ENCODE data around the gene ZNF511. TPM values are rescaled to one million over a fixed set of nuclear protein-coding genes. Genes with fewer than 3 reads are reported as not detected.

Gene ZNF511
- total and polyA plus RNA-seq, 2 of the 4 experiments (the other 2 are of a cell fraction) = 13.6 to 32.6 TPM

DNA sequence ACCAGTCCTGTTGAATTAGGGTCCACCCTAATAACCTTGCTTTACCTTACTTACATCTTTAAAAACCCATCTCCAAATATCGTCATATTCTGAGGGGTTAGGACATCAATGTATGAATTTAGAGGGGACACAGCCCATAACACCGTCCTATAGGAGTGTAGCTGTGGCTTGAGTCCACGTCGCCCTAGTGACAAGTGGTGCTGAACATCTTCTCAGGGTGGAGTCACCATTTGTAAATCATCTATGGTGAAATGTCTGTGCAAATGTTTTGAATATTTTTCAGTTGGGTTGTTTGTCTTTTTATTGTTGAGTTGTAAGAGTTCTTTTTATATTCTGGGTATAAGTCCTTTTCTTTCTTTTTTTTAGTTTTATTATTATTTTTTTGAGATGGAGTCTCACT lies 33.3 kb downstream of the ZNF511 start:
- Histone ChIP-seq H3K9me1 (ENCODE audit: insufficient read depth, low read length) (no peaks in the 10 kb centered on the region), H3K4me1 (ENCODE audit: control insufficient read depth, insufficient read depth, low read length) (no peaks in the 10 kb centered on the region), H3K14ac (replicated peaks; ENCODE audit: low read depth, low read length) (no peak overlapping the region), H3K23ac (ENCODE audit: low read depth, low read length) (no peak overlapping the region), H3K9ac (ENCODE audit: low read depth, low read length) (no peak overlapping the region), H4K20me1 (ENCODE audit: insufficient read depth, low read length) (no peaks in the 10 kb centered on the region), H3K79me1 (ENCODE audit: low read depth in 1 of 2, low read length in 2 of 2) (no peaks in the 10 kb centered on the region), H3K27ac (ENCODE audit: insufficient read depth, low read length) (no peak overlapping the region), H3K9me3 (ENCODE audit: control insufficient read depth, insufficient read depth, low read length) (no peaks in the 10 kb centered on the region), H2AFZ (replicated peaks; ENCODE audit: low read length, poor library complexity) (no peak overlapping the region), H3K36me3 (ENCODE audit: control insufficient read depth, insufficient read depth, low read length) (no peaks in the 10 kb centered on the region), H2BK15ac (ENCODE audit: low read depth, low read length) (no peak overlapping the region), H4K91ac (ENCODE audit: insufficient read depth, low read depth, low read length) (no peak overlapping the region), H3K4ac (ENCODE audit: low read depth, low read length) (no peak overlapping the region), H2BK5ac (ENCODE audit: low read depth, low read length, poor library complexity, severe bottlenecking) (no peak overlapping the region), H3K4me2 (ENCODE audit: low read depth, low read length) (no peak overlapping the region), H4K8ac (ENCODE audit: low read depth in 2 of 2, low read length in 2 of 2) (no peak overlapping the region), H3K18ac (ENCODE audit: low read depth, low read length) (no peak overlapping the region), H4K5ac (ENCODE audit: low read depth, low read length) (no peak overlapping the region), H3K27me3 (ENCODE audit: control insufficient read depth, insufficient read depth, low read length) (peaks cover 22% of the 10 kb centered on the region), H2BK20ac (ENCODE audit: low read depth, low read length) (no peak overlapping the region), H3K56ac (ENCODE audit: extremely low read depth, insufficient read depth, low read length) (no peak overlapping the region), H2AK5ac (ENCODE audit: low read depth, low read length) (no peak overlapping the region), H2AK9ac (replicated peaks; ENCODE audit: low read depth, low read length, poor library complexity) (no peak overlapping the region), H3K4me3 (ENCODE audit: insufficient read depth, low read depth, low read length) (no peak overlapping the region), H2BK120ac (ENCODE audit: low read depth, low read length) (no peak overlapping the region)
- dilution Hi-C loops (cut with HindIII; ENCODE audit: low sequenced_read_pairs, unreplicated experiment) = no loop called here
- CTCF ChIA-PET = no interaction called here
- DNase-seq (no peak), ATAC-seq (ENCODE audit: low read depth) (no peak)
- BruUV-seq (replicated peaks) = no TSS peak
- in situ Hi-C loops (cut with MboI; ENCODE audit: low sequenced_read_pairs) = no loop called here
- WGBS, 2 experiments (ENCODE audit: extremely low coverage in 2 of 2, insufficient read length in 1 of 2) = no CpG with 5 or more reads among the region's 4 CpGs
- intact Hi-C loops (cut with micrococcal nuclease) = no loop called here
- TF ChIP-seq, protein P1, sequence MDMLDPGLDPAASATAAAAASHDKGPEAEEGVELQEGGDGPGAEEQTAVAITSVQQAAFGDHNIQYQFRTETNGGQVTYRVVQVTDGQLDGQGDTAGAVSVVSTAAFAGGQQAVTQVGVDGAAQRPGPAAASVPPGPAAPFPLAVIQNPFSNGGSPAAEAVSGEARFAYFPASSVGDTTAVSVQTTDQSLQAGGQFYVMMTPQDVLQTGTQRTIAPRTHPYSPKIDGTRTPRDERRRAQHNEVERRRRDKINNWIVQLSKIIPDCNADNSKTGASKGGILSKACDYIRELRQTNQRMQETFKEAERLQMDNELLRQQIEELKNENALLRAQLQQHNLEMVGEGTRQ (IDR thresholded peaks at IDR 0.05; ENCODE audit: low read depth, low read length) = no peak
- TF ChIP-seq CEBPB (IDR thresholded peaks at IDR 0.05; ENCODE audit: low read depth, low read length) (no peak), MXI1 (IDR thresholded peaks at IDR 0.05; ENCODE audit: borderline replicate concordance, low read depth, low read length) (no peak), FOS (IDR thresholded peaks at IDR 0.05; ENCODE audit: low read depth, low read length) (no peak), NFE2L2 (IDR thresholded peaks at IDR 0.05; ENCODE audit: low read depth, low read length) (no peak), SMC3 (IDR thresholded peaks at IDR 0.05; ENCODE audit: low read depth, low read length) (no peak), RCOR1 (IDR thresholded peaks at IDR 0.05; ENCODE audit: insufficient replicate concordance, low read length) (no peak), RAD21 (IDR thresholded peaks at IDR 0.05; ENCODE audit: low read length) (no peak), CHD1 (IDR thresholded peaks at IDR 0.05; ENCODE audit: low read depth, low read length) (no peak), MAFK (IDR thresholded peaks at IDR 0.05; ENCODE audit: low read depth, low read length) (no peak), MAZ (IDR thresholded peaks at IDR 0.05; ENCODE audit: borderline replicate concordance, low read depth, low read length) (no peak), POLR2A (IDR thresholded peaks at IDR 0.05; ENCODE audit: low read depth, low read length) (no peak)
- TF ChIP-seq, protein P2, sequence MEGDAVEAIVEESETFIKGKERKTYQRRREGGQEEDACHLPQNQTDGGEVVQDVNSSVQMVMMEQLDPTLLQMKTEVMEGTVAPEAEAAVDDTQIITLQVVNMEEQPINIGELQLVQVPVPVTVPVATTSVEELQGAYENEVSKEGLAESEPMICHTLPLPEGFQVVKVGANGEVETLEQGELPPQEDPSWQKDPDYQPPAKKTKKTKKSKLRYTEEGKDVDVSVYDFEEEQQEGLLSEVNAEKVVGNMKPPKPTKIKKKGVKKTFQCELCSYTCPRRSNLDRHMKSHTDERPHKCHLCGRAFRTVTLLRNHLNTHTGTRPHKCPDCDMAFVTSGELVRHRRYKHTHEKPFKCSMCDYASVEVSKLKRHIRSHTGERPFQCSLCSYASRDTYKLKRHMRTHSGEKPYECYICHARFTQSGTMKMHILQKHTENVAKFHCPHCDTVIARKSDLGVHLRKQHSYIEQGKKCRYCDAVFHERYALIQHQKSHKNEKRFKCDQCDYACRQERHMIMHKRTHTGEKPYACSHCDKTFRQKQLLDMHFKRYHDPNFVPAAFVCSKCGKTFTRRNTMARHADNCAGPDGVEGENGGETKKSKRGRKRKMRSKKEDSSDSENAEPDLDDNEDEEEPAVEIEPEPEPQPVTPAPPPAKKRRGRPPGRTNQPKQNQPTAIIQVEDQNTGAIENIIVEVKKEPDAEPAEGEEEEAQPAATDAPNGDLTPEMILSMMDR (conservative IDR thresholded peaks at IDR 0.05; ENCODE audit: low read depth, low read length) = no peak
- POLR2A ChIA-PET (ENCODE audit: unreplicated experiment) = no interaction called here
